MM.1S (cell line): ENCODE data around the gene ADGRL3.

Experiments used
- DNase-seq: peaks from one replicate; pipeline ENCODE4 v3.0.0-alpha.2; 2015
- H2AFZ ChIP-seq: fragments of 300-600 bp; sonication (generic); 2 replicates; pipeline ENCODE4 v1.6.0; 2016; ENCODE audit warnings: antibody characterized with exemption, low read length
- H3F3A ChIP-seq: fragments of 300-600 bp; sonication (generic); 2 replicates; pipeline ENCODE4 v1.6.1; 2016; ENCODE audit warnings: mild to moderate bottlenecking, antibody characterized with exemption, low read length, moderate library complexity, mixed read lengths; ENCODE audit not compliant: insufficient read depth
- H3K27ac ChIP-seq: fragments of 300-600 bp; sonication (generic); 2 replicates; pipeline ENCODE4 v1.5.1; 2016; ENCODE audit warnings: mild to moderate bottlenecking, low read length
- H3K27me3 ChIP-seq: fragments of 300-600 bp; sonication (generic); replicated peaks from 2 replicates; pipeline ENCODE4 v1.6.0; 2016; ENCODE audit warnings: low read length; ENCODE audit not compliant: insufficient read depth
- H3K36me3 ChIP-seq: fragments of 300-600 bp; sonication (generic); replicated peaks from 2 replicates; pipeline ENCODE4 v1.6.1; 2016; ENCODE audit warnings: mild to moderate bottlenecking, low read length, mixed read lengths; ENCODE audit not compliant: insufficient read depth
- H3K4me1 ChIP-seq: fragments of 300-600 bp; sonication (generic); 2 replicates; pipeline ENCODE4 v1.6.1; 2016; ENCODE audit warnings: low read length, mixed read lengths
- H3K4me2 ChIP-seq: fragments of 300-600 bp; sonication (generic); 2 replicates; pipeline ENCODE4 v1.6.0; 2016; ENCODE audit warnings: low read depth, low read length
- H3K4me3 ChIP-seq: fragments of 300-600 bp; sonication (generic); 2 replicates; pipeline ENCODE4 v1.5.1; 2016; ENCODE audit warnings: low read length, mixed read lengths
- H3K79me2 ChIP-seq: fragments of 300-600 bp; sonication (generic); 2 replicates; pipeline ENCODE4 v1.6.1; 2016; ENCODE audit warnings: mixed run types, low read length, mixed read lengths
- H3K9ac ChIP-seq: fragments of 300-600 bp; sonication (generic); 2 replicates; pipeline ENCODE4 v1.6.1; 2016; ENCODE audit warnings: low read length, mixed read lengths
- H3K9me2 ChIP-seq: fragments of 300-600 bp; sonication (generic); replicated peaks from 2 replicates; pipeline ENCODE4 v1.6.1; 2016; ENCODE audit warnings: mild to moderate bottlenecking, low read length, mixed read lengths; ENCODE audit not compliant: insufficient read depth
- H3K9me3 ChIP-seq: fragments of 300-600 bp; sonication (generic); replicated peaks from 2 replicates; pipeline ENCODE4 v1.6.1; 2016; ENCODE audit warnings: mild to moderate bottlenecking, low read length, mixed read lengths; ENCODE audit not compliant: insufficient read depth
- H4K20me1 ChIP-seq: fragments of 300-600 bp; sonication (generic); 2 replicates; pipeline ENCODE4 v1.6.1; 2016; ENCODE audit warnings: mild to moderate bottlenecking, low read length, moderate library complexity, mixed read lengths; ENCODE audit not compliant: insufficient read depth
- CTCF ChIP-seq: fragments of 300-600 bp; sonication (generic); IDR thresholded peaks from 2 replicates; pipeline ENCODE4 v1.5.1; 2016; ENCODE audit warnings: antibody characterized with exemption, low read length, mixed read lengths
- EZH2 ChIP-seq: fragments of 300-600 bp; sonication (generic); optimal IDR thresholded peaks from 2 replicates; pipeline ENCODE3; 2017; ENCODE audit warnings: low read depth, mild to moderate bottlenecking, antibody characterized with exemption, low read length, mixed read lengths
- EZH2phosphoT487 ChIP-seq: fragments of 300-600 bp; sonication (generic); IDR thresholded peaks from 2 replicates; pipeline ENCODE4 v1.6.1; 2018; ENCODE audit warnings: antibody characterized with exemption, low read length

The ADGRL3 gene

GRCh38 chr4:61426229-61426628 lies 226.1 kb downstream of the ADGRL3 start:
- no peak overlapping the region for H3K4me2 ChIP-seq
- H3F3A ChIP-seq: no peaks in the 10 kb centered on the region
- no peaks in the 10 kb centered on the region for H3K79me2 ChIP-seq
- H3K27me3 ChIP-seq: no peaks in the 10 kb centered on the region
- no peak overlapping the region for H2AFZ ChIP-seq
- TF ChIP-seq EZH2phosphoT487 (no peak), CTCF (no peak), EZH2 (no peak)
- H3K4me1 ChIP-seq: no peaks in the 10 kb centered on the region
- no peaks in the 10 kb centered on the region for H3K9me2 ChIP-seq
- no peak overlapping the region for H3K27ac ChIP-seq
- no peak overlapping the region for H3K4me3 ChIP-seq
- H3K9me3 ChIP-seq: no peaks in the 10 kb centered on the region
- DNase-seq: no peak
- H3K9ac ChIP-seq: no peak overlapping the region
- H4K20me1 ChIP-seq: no peaks in the 10 kb centered on the region
- H3K36me3 ChIP-seq: no peaks in the 10 kb centered on the region

- Histone ChIP-seq H3K36me3 (no peaks in the 10 kb centered on the region), H4K20me1 (no peaks in the 10 kb centered on the region), H3K79me2 (no peaks in the 10 kb centered on the region), H3K9ac (no peak overlapping the region), H3K9me3 (no peaks in the 10 kb centered on the region), H2AFZ (no peak overlapping the region), H3F3A (no peaks in the 10 kb centered on the region), H3K27ac (no peak overlapping the region), H3K4me3 (no peak overlapping the region), H3K4me1 (no peaks in the 10 kb centered on the region), H3K27me3 (no peaks in the 10 kb centered on the region), H3K9me2 (no peaks in the 10 kb centered on the region), H3K4me2 (no peak overlapping the region)
- no peak for TF ChIP-seq CTCF
- TF ChIP-seq EZH2: no peak
- TF ChIP-seq EZH2phosphoT487: no peak
- DNase-seq: no peak
These were observed 227.1 kb downstream of the ADGRL3 start for GRCh38 chr4:61427099-61427817.

GRCh38 chr4:61427818-61428495 lies 227.8 kb downstream of the ADGRL3 start:
- Histone ChIP-seq H3K4me3 (no peak overlapping the region), H3K27me3 (no peaks in the 10 kb centered on the region), H2AFZ (no peak overlapping the region), H3K79me2 (no peaks in the 10 kb centered on the region), H3K4me1 (no peaks in the 10 kb centered on the region), H3K27ac (no peak overlapping the region), H3F3A (no peaks in the 10 kb centered on the region), H3K9me2 (no peaks in the 10 kb centered on the region), H3K9ac (no peak overlapping the region), H3K4me2 (no peak overlapping the region), H4K20me1 (no peaks in the 10 kb centered on the region), H3K36me3 (no peaks in the 10 kb centered on the region), H3K9me3 (no peaks in the 10 kb centered on the region)
- no peak for DNase-seq
- TF ChIP-seq CTCF (no peak), EZH2phosphoT487 (no peak), EZH2 (no peak)
